ENCODE measurements around the gene VGLL4. TPM values are rescaled to one million over a fixed set of nuclear protein-coding genes. Genes with fewer than 3 reads are reported as not detected.

VGLL4 gene
- total RNA-seq, 1 experiment from 2014 or later = 46.3 TPM

DNA sequence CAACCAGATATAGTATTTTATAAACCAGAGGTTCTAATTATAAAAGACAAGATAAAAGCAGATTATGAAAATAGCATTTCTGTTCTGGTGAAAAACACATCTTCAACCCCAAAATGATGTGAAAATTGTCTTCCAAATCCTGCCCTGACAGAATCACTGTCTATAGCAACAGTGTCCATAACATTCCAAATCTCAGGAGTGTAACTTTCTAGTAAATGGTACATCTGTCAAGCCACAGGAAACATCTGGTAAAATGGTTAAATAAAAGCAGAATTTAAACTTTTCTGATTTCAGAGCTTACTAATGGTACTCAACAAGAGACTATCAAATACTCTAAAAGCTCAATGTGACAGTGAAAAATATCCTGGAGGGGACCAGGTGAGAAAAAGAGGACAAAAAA is 60.5 kb downstream of the VGLL4 start:
- ChIA-PET CTCF (no interaction called here), POLR2A (ENCODE audit: unreplicated experiment) (no interaction called here)
- BruUV-seq (replicated peaks) = no TSS peak

DNA sequence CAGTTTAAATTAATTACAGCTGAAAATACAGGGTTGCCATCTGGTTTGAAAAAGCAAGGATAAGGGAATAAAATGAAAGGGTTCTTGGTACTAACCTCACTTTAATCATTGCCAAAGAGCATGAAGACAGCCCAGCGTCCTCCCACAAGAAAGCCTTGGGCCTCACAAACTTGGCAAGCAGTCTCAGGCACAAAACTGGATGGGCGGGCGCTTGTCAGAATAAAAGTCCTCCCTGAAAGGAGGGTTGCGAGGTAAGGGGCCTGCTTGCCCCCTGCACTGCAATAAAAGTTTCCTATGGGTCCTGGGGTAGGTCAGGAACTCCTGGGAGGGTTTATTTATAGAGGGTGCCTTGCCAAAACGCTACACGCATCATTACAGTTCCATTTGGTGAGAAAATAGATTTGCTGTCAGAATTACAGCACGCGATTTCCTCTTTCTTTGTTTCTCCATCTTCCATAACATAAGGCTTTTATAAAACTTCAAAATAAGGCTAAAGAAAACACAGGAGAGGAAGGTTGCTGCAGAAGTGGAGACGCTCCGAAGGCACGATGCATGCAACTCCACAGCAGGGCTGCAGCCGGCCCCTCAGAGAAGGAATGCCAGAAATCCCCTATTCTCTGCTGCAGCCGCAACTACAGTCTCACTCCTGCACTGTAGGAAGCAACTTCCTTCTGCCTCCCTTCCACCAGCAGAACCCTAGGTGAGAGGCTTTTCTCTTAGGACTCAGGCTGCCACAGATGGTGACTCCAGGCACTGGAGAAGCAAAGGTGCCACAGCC is 61.3 kb downstream of the VGLL4 start:
- no peak overlapping the region for H2AFZ ChIP-seq (ENCODE audit: low read length)
- H3K27ac ChIP-seq (ENCODE audit: low read length) = no peak overlapping the region
- BruUV-seq (replicated peaks) = no TSS peak
- H3K27me3 ChIP-seq (ENCODE audit: low read length) = no peaks in the 10 kb centered on the region
- H3K4me3 ChIP-seq (ENCODE audit: low read length) = no peak overlapping the region
- DNase-seq = no peak
- no peak overlapping the region for H3K4me2 ChIP-seq (ENCODE audit: low read length)
- ChIA-PET POLR2A (ENCODE audit: unreplicated experiment) (no interaction called here), CTCF (no interaction called here)
- peaks cover 95% of the 10 kb centered on the region for H3K79me2 ChIP-seq (ENCODE audit: low read length)
- no peaks in the 10 kb centered on the region for H3K4me1 ChIP-seq (ENCODE audit: insufficient read depth, low read length)
- H3F3A ChIP-seq (ENCODE audit: low read length, unreplicated experiment) = no peaks in the 10 kb centered on the region
- no peak for ATAC-seq
- H3K9me2 ChIP-seq (replicated peaks; ENCODE audit: low read length) = no peaks in the 10 kb centered on the region
- H4K20me1 ChIP-seq (ENCODE audit: low read length) = peaks cover 26% of the 10 kb centered on the region; the same call in 1 of the 2 replicates
- no peak overlapping the region for H3K9ac ChIP-seq (ENCODE audit: low read length)
- peaks cover 5% of the 10 kb centered on the region; the same call in 1 of the 2 replicates for H3K36me3 ChIP-seq (ENCODE audit: low read depth, low read length)
- intact Hi-C loops (cut with micrococcal nuclease) = no loop called here
- TF ChIP-seq, protein P1, sequence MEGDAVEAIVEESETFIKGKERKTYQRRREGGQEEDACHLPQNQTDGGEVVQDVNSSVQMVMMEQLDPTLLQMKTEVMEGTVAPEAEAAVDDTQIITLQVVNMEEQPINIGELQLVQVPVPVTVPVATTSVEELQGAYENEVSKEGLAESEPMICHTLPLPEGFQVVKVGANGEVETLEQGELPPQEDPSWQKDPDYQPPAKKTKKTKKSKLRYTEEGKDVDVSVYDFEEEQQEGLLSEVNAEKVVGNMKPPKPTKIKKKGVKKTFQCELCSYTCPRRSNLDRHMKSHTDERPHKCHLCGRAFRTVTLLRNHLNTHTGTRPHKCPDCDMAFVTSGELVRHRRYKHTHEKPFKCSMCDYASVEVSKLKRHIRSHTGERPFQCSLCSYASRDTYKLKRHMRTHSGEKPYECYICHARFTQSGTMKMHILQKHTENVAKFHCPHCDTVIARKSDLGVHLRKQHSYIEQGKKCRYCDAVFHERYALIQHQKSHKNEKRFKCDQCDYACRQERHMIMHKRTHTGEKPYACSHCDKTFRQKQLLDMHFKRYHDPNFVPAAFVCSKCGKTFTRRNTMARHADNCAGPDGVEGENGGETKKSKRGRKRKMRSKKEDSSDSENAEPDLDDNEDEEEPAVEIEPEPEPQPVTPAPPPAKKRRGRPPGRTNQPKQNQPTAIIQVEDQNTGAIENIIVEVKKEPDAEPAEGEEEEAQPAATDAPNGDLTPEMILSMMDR (conservative IDR thresholded peaks at IDR 0.05; ENCODE audit: low read depth, low read length) = no peak
- TF ChIP-seq EZH2phosphoT487 (IDR thresholded peaks at IDR 0.05; ENCODE audit: borderline replicate concordance, low read length) (no peak), EZH2 (IDR thresholded peaks at IDR 0.05; ENCODE audit: low read length, unreplicated experiment) (no peak)
- no peaks in the 10 kb centered on the region for H3K9me3 ChIP-seq (ENCODE audit: low read length)

More for the DNA sequence above, 60.5 kb downstream of the VGLL4 start:
- Histone ChIP-seq H3K4me3 (ENCODE audit: low read length) (no peak overlapping the region), H3F3A (ENCODE audit: low read length, unreplicated experiment) (no peaks in the 10 kb centered on the region), H3K9ac (ENCODE audit: low read length) (no peak overlapping the region), H3K9me3 (ENCODE audit: low read length) (no peaks in the 10 kb centered on the region), H3K9me2 (replicated peaks; ENCODE audit: low read length) (no peaks in the 10 kb centered on the region), H4K20me1 (ENCODE audit: low read length) (peaks cover 26% of the 10 kb centered on the region; the same call in 1 of the 2 replicates), H3K4me1 (ENCODE audit: insufficient read depth, low read length) (no peaks in the 10 kb centered on the region), H3K36me3 (ENCODE audit: low read depth, low read length) (peaks cover 5% of the 10 kb centered on the region; the same call in 1 of the 2 replicates), H3K27ac (ENCODE audit: low read length) (no peak overlapping the region), H3K79me2 (ENCODE audit: low read length) (peaks cover 95% of the 10 kb centered on the region), H3K4me2 (ENCODE audit: low read length) (no peak overlapping the region), H2AFZ (ENCODE audit: low read length) (no peak overlapping the region), H3K27me3 (ENCODE audit: low read length) (no peaks in the 10 kb centered on the region)
- no peak for TF ChIP-seq EZH2 (IDR thresholded peaks at IDR 0.05; ENCODE audit: low read length, unreplicated experiment)
- DNase-seq = no peak
- no peak for ATAC-seq
- intact Hi-C loops (cut with micrococcal nuclease) = no loop called here

DNA sequence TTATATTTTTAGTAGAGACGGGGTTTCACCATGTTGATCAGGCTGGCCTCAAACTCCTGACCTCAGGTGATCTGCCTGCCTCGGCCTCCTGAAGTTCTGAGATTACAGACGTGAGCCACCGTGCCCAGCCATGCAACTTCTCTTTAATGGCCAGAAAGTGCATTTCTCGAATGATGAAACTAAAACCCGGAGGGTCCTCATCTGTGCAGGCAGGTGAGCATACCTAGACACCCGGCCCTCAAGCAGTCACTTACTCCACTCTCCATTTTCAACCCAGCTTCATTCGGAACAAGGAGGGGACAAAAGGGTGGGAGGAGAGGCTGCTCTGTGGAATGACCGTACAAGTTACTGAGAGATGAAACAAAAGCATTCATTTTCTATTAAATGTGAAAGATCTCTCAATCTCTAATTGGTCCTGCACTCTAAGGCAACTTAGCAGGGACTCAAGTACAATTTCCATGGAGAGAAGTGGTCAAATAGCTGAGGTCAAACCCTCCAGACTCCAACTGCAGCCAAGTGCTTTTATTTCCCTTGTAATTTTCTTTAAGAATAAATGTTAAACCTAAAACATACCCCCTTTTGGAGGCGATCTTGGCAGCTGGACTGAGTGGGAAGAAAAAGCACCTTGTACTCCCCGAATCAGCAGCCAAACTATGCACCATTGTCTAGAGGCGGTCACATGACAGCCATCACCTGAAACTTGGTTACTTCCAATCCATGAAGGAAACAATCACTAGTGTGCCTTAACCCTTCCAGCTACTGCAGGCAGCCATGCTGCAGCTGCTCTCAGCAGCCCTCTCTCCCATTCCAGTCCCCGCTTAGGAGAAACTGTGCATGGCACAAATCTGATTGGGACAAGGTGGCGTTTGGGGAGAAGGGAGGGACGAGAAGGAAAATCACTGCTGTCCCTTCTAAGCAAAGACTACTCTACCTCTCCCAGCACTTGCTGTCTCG is 62.2 kb downstream of the VGLL4 start:
- H3K4me2 ChIP-seq (ENCODE audit: low read length) = no peak overlapping the region
- intact Hi-C loops (cut with micrococcal nuclease) = no loop called here
- H4K20me1 ChIP-seq (ENCODE audit: low read length) = peaks cover 28% of the 10 kb centered on the region; the same call in 1 of the 2 replicates
- H3K27me3 ChIP-seq (ENCODE audit: low read length) = no peaks in the 10 kb centered on the region
- no peaks in the 10 kb centered on the region for H3F3A ChIP-seq (ENCODE audit: low read length, unreplicated experiment)
- H3K9ac ChIP-seq (ENCODE audit: low read length) = no peak overlapping the region
- H3K36me3 ChIP-seq (ENCODE audit: low read depth, low read length) = peaks cover 5% of the 10 kb centered on the region; the same call in 1 of the 2 replicates
- DNase-seq (no peak), ATAC-seq (no peak)
- no peaks in the 10 kb centered on the region for H3K9me2 ChIP-seq (replicated peaks; ENCODE audit: low read length)
- no peaks in the 10 kb centered on the region for H3K9me3 ChIP-seq (ENCODE audit: low read length)
- H3K4me1 ChIP-seq (ENCODE audit: insufficient read depth, low read length) = no peaks in the 10 kb centered on the region
- no peak overlapping the region for H2AFZ ChIP-seq (ENCODE audit: low read length)
- TF ChIP-seq EZH2 (IDR thresholded peaks at IDR 0.05; ENCODE audit: low read length, unreplicated experiment) (no peak), EZH2phosphoT487 (IDR thresholded peaks at IDR 0.05; ENCODE audit: borderline replicate concordance, low read length) (no peak)
- TF ChIP-seq, protein P1 (conservative IDR thresholded peaks at IDR 0.05; ENCODE audit: low read depth, low read length) = no peak
- CTCF ChIA-PET = no interaction called here
- no peak overlapping the region for H3K27ac ChIP-seq (ENCODE audit: low read length)
- H3K79me2 ChIP-seq (ENCODE audit: low read length) = peaks cover 95% of the 10 kb centered on the region
- H3K4me3 ChIP-seq (ENCODE audit: low read length) = no peak overlapping the region
- BruUV-seq (replicated peaks) = no TSS peak
- POLR2A ChIA-PET (ENCODE audit: unreplicated experiment) = no interaction called here

Data from PC-3 (cell line).